ENCODE data around the gene CORO2A. TPM values are rescaled to one million over a fixed set of nuclear protein-coding genes. Genes with fewer than 3 reads are reported as not detected.

The CORO2A gene
- total RNA-seq, 4 donors from 2014 or later, result 1.1 to 3.5 (median 2.1) TPM

DNA sequence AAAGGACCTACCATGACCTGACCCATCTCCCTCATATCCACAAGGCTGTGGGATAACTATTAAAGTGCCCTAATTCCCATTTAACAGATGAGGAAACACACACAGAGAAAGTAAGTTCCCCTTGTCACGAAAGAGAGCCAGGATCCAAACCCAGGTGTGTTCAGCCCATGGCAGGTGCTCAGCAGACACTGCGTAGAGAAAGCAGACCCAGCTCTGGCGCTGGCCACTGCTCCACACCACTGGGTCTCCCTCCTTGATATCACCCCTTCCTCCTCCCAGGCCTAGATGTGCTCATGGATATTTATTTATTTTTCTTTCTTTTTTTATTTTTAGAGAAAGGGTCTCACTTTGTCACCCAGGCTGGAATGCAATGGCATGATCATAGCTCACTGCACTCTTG lies 24.0 kb upstream of the CORO2A start:
- Histone ChIP-seq H3K4me3 (replicated peaks in 1 of 3) (no peak overlapping the region), H3K27me3 (no peaks in the 10 kb centered on the region), H3K36me3 (peaks cover 16 to 18% of the 10 kb centered on the region in 2 donors), H3K9me3 (no peaks in the 10 kb centered on the region), H3K27ac (peak overlapping the region in 1 of 3 donors; percentile 65), H3K4me1 (peaks cover 0 to 36% of the 10 kb centered on the region in 2 donors)
- WGBS, 2 donors, result 93 to 97% methylated on average over 3 of the region's 3 CpGs
- intact Hi-C loops (cut with DNase I), result no loop called here
- TF ChIP-seq, protein P1, sequence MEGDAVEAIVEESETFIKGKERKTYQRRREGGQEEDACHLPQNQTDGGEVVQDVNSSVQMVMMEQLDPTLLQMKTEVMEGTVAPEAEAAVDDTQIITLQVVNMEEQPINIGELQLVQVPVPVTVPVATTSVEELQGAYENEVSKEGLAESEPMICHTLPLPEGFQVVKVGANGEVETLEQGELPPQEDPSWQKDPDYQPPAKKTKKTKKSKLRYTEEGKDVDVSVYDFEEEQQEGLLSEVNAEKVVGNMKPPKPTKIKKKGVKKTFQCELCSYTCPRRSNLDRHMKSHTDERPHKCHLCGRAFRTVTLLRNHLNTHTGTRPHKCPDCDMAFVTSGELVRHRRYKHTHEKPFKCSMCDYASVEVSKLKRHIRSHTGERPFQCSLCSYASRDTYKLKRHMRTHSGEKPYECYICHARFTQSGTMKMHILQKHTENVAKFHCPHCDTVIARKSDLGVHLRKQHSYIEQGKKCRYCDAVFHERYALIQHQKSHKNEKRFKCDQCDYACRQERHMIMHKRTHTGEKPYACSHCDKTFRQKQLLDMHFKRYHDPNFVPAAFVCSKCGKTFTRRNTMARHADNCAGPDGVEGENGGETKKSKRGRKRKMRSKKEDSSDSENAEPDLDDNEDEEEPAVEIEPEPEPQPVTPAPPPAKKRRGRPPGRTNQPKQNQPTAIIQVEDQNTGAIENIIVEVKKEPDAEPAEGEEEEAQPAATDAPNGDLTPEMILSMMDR (IDR thresholded peaks at IDR 0.05), result no peak
- TF ChIP-seq POLR2A (IDR thresholded peaks at IDR 0.05), result no peak
- DNase-seq, result no peak

DNA sequence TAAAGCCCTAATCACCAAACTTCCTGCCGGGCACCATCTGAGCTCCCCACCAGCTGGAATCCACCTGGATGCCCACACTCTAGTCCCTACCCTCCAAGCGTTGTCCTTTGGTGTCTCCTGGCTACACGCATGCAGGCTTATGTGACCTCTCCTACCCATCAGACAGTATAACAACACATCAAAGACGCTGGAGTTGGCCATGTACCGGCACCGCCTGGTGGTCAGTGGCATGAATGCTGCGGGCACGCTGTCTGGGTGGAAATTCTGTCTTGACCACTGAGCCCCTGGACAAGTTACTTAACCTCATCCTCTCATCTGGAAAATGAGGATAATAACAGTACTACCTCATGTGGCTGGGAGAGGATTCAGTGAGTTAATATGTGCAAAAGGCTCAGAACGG lies 23.4 kb upstream of the CORO2A start:
- no peaks in the 10 kb centered on the region for H3K27me3 ChIP-seq
- no peak for DNase-seq
- TF ChIP-seq POLR2A (IDR thresholded peaks at IDR 0.05), result no peak
- TF ChIP-seq, protein P1 (IDR thresholded peaks at IDR 0.05), result no peak
- 89 to 90% methylated on average over 9 of the region's 9 CpGs for WGBS, 2 donors
- H3K36me3 ChIP-seq, result peaks cover 14 to 15% of the 10 kb centered on the region in 2 donors
- peaks cover 0 to 36% of the 10 kb centered on the region in 2 donors for H3K4me1 ChIP-seq
- intact Hi-C loops (cut with DNase I), result no loop called here
- no peak overlapping the region for H3K4me3 ChIP-seq (replicated peaks in 1 of 3)
- H3K27ac ChIP-seq, result peak overlapping the region in 1 of 3 donors; percentile 65
- H3K9me3 ChIP-seq, result no peaks in the 10 kb centered on the region

GRCh38 chr9:98215271-98215670 lies 22.8 kb upstream of the CORO2A start:
- Histone ChIP-seq H3K27ac (peak overlapping the region in 2 of 3 donors; percentile 15 to 59), H3K27me3 (no peaks in the 10 kb centered on the region), H3K4me3 (replicated peaks in 1 of 3) (no peak overlapping the region), H3K36me3 (peaks cover 8 to 9% of the 10 kb centered on the region in 2 donors), H3K9me3 (no peaks in the 10 kb centered on the region), H3K4me1 (peaks cover 0 to 36% of the 10 kb centered on the region in 2 donors)
- peak in 1 of 2 donors; percentile 19 for DNase-seq
- no peak for TF ChIP-seq POLR2A (IDR thresholded peaks at IDR 0.05)
- TF ChIP-seq, protein P1 (IDR thresholded peaks at IDR 0.05), result no peak
- WGBS, 2 donors, result 72 to 75% methylated on average over 5 of the region's 5 CpGs
- intact Hi-C loops (cut with DNase I), result no loop called here

DNA sequence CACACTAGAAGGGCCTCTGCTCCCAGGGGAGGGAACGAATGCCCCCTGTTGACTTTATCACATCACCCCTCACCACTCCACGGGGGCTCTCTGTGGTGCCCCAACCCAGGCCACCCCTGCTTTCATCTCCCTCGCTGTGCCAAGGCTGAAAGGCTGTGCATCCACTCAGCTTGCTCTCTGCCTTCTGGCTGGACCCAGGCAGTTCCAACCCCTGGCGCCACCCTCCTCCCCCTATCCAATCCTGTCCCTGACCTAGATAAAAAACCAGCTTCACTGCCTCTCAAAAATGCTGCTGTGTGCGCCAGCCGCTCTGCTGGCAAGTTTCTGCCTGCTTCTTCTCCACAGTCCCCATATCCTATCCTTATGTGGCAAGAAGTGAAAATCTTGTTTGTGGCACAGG lies 22.4 kb upstream of the CORO2A start:
- Histone ChIP-seq H3K36me3 (peaks cover 4 to 5% of the 10 kb centered on the region in 2 donors), H3K27ac (peak overlapping the region in 2 of 3 donors; percentile 15 to 59), H3K9me3 (no peaks in the 10 kb centered on the region), H3K4me1 (peaks cover 0 to 36% of the 10 kb centered on the region in 2 donors), H3K27me3 (no peaks in the 10 kb centered on the region), H3K4me3 (replicated peaks in 1 of 3) (no peak overlapping the region)
- WGBS, 2 donors, result 44 to 55% methylated on average over 6 of the region's 6 CpGs
- intact Hi-C loops (cut with DNase I), result no loop called here
- peak; percentile 76 to 77 for DNase-seq
- TF ChIP-seq, protein P1 (IDR thresholded peaks at IDR 0.05), result no peak
- no peak for TF ChIP-seq POLR2A (IDR thresholded peaks at IDR 0.05)

- TF ChIP-seq POLR2A (IDR thresholded peaks at IDR 0.05), result no peak
- TF ChIP-seq, protein P1 (IDR thresholded peaks at IDR 0.05), result no peak
- Histone ChIP-seq H3K36me3 (peaks cover 3 to 19% of the 10 kb centered on the region in 2 donors), H3K27me3 (no peaks in the 10 kb centered on the region), H3K27ac (no peak overlapping the region), H3K9me3 (no peaks in the 10 kb centered on the region), H3K4me1 (peaks cover 0 to 14% of the 10 kb centered on the region in 2 donors), H3K4me3 (replicated peaks in 1 of 3) (no peak overlapping the region)
- intact Hi-C loops (cut with DNase I), result no loop called here
- DNase-seq, result no peak
- WGBS, 2 donors, result 97% methylated on average over 3 of the region's 3 CpGs
Observed at GRCh38 chr9:98211260-98211659, 18.8 kb upstream of the CORO2A start.
